GM12872 (cell line): ENCODE results near the gene NOL4L.
A peak's percentile ranks its signal among the peaks of the same experiment; 100 is the strongest.

Experiments
- CTCF ChIP-seq: IDR thresholded peaks from 3 replicates; pipeline ENCODE4 v1.5.1; 2011; ENCODE audit warnings: low read depth, mild to moderate bottlenecking, low read length, moderate library complexity; ENCODE audit not compliant: insufficient read depth

Gene NOL4L

GRCh38 chr20:32458837-32459220 is 126.3 kb downstream of the NOL4L start:
- no peak for TF ChIP-seq CTCF

GRCh38 chr20:32458061-32458836 is 126.9 kb downstream of the NOL4L start:
- no peak for TF ChIP-seq CTCF

- no peak for TF ChIP-seq CTCF
These were observed 127.6 kb downstream of the NOL4L start for GRCh38 chr20:32457479-32457986.

- peak; percentile 76 for TF ChIP-seq CTCF
These were observed 128.2 kb downstream of the NOL4L start for GRCh38 chr20:32456869-32457478.

GRCh38 chr20:32455901-32456701 is 129.0 kb downstream of the NOL4L start:
- no peak for TF ChIP-seq CTCF

GRCh38 chr20:32455171-32455900 is 129.8 kb downstream of the NOL4L start:
- TF ChIP-seq CTCF = no peak
